ENCODE results near the gene KCNH8. TPM values are rescaled to one million over a fixed set of nuclear protein-coding genes. Genes with fewer than 3 reads are reported as not detected.

The KCNH8 gene
- total RNA-seq, 1 experiment from 2014 or later: 0.04 TPM

DNA sequence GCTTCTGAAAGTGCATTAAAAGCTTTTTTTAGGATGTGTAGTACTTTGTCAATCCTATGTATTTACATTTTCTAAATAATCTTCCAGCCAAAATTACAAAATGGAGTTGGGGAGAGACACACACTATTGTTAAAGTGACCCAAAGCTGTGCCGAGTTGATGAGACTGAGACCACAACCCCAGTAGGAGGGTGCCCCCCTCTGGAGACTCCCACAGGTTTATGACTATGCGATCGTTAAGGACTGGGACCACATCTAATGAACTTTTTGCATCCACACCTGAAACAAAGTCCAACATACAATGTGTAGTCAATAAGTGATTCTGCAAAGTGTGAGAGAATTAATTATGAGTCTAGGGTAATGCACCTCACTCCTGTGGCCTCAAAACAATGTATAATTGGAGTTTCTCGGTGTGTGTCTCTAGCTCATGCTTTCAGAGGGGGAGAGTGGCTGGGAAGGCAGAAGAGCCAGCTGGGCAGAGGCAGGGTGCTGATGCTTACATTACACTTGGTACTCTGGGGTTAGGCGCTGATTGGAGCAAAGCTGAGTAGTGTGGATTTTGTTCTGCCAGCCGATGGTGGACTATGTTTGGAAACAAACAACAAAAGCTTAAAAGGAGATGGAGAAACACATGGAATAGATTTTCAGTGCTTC is 102.8 kb downstream of the KCNH8 start:
- DNase-seq (ENCODE audit: low spot score): no peak

GRCh38 chr3:19254189-19254588 is 105.9 kb downstream of the KCNH8 start:
- DNase-seq (ENCODE audit: low spot score): no peak

GRCh38 chr3:19254784-19255338 is 106.6 kb downstream of the KCNH8 start:
- DNase-seq (ENCODE audit: low spot score): no peak

DNA sequence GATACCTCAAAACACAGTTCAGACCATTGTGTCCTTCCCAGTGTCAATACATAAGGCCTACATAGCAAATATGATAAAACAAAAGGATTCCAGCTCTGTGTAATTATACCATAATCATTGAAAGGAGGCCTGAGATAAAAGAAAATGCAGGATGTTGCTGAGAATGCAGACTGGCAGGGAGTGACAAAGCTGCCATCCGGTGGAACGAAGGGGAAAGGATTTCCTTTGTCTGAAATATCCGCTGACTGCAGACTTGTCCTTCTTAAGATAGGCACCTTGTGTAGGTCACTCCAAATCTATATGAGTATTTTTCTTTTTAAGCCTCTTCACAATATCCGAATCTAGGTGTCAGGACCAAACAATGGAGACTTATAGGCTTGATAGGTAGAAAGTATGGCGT is 108.0 kb downstream of the KCNH8 start:
- DNase-seq (ENCODE audit: low spot score): no peak

DNA sequence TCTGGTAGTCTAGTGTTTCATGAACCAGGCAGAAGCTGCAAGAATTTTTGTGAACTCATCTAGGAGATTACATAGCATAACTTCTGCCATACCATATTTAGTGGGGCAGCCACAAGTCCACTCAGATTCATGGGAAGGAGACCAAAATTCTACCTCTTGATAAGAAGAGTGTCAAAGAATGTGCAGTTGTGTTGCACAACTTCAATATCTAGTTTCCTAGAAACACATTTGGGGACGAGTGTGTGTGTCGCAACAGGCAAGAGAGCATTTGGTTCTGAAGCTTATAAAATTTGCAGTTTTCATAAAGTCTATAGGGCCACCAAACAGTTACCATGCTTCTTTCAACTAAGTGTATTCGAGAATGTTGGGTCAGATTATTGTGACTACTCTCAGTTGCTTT is 115.3 kb downstream of the KCNH8 start:
- no peak for DNase-seq (ENCODE audit: low spot score)

DNA sequence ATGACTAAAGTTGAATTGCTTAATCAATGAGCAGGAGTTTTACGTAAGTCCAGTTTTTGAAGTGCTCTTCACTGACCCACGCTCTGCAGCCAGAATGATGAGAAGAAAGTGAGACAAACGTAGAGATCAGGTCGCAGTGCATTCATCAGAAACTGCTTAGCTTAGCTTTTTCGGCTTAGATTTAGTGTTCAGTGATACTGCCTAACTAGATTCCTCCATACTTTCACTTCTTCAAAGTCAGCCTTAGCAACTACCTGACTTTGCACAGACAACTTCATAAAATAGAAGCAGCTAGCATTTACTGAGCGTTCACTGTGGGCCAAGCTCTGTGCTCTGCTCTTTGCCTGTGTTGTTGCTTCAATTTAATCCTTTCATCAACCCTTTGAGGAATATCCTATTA is 116.1 kb downstream of the KCNH8 start:
- no peak for DNase-seq (ENCODE audit: low spot score)

DNA sequence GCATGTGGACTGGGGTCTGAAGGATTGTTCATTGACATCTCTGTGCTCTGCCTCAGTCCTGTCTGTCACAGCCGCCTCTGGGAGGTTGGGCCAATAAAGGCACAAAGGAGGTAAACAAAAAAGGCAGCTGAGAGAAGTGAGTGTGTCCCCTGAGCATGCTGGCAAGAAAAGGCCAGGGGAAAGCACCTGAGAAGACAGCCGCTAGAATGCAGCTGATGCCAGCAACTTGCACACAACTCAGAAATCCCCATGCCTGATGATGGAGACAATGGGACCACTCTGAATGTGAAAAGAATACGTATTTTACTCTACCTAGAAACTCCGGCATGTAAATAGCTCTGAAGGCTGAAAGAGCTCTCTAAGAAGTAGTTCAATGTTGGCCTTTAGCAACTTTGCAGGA is 118.7 kb downstream of the KCNH8 start:
- no peak for DNase-seq (ENCODE audit: low spot score)

GRCh38 chr3:19270481-19270880 is 122.2 kb downstream of the KCNH8 start:
- no peak for DNase-seq (ENCODE audit: low spot score)

- no peak for DNase-seq (ENCODE audit: low spot score)
These were observed 124.0 kb downstream of the KCNH8 start for GRCh38 chr3:19272296-19272695.

- DNase-seq (ENCODE audit: low spot score): no peak
These were observed 124.8 kb downstream of the KCNH8 start for GRCh38 chr3:19273091-19273490.

DNA sequence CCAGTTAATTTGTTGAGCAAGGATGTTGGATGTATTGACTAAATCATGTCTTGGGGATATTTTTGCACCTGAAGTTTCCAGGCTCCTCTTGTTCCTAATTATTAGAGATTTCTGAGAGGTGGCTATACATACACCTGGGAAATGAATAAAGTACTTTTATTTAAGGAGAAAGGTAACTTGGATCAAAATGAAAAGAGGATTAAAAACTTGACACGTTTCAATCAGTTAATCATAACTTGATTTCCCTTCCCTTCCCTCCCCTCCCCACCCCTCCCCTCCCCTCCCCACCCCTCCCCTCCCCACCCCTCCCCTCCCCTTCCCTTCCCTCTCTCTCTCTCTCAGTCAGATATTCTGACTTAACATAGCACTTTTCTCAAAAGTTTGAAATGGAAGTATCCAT is 126.3 kb downstream of the KCNH8 start:
- no peak for DNase-seq (ENCODE audit: low spot score)

- DNase-seq (ENCODE audit: low spot score): no peak
These were observed 136.7 kb downstream of the KCNH8 start for GRCh38 chr3:19284974-19285373.

- no peak for DNase-seq (ENCODE audit: low spot score)
These were observed 145.0 kb downstream of the KCNH8 start for GRCh38 chr3:19293295-19293694.

GRCh38 chr3:19295208-19295607 is 146.9 kb downstream of the KCNH8 start:
- no peak for DNase-seq (ENCODE audit: low spot score)

DNA sequence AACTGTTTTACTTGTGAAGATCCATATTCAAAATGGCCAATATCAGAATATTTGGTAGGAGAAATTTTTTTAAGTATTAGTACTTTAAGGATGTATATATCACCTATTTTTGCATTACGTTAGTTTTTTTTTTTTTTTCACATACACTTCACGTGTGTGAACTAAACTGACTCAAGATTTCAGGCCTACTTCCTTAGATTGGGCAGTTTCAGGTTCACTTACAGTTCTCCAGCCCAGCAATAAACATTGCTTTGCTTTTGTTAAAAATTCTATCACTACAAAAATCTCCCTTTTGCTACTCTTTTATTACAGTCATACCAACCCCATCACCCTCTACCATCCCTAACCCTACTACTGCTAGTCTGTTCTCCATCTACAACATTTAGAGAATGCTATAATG is 183.6 kb downstream of the KCNH8 start:
- no peak for DNase-seq (ENCODE audit: low spot score)

DNA sequence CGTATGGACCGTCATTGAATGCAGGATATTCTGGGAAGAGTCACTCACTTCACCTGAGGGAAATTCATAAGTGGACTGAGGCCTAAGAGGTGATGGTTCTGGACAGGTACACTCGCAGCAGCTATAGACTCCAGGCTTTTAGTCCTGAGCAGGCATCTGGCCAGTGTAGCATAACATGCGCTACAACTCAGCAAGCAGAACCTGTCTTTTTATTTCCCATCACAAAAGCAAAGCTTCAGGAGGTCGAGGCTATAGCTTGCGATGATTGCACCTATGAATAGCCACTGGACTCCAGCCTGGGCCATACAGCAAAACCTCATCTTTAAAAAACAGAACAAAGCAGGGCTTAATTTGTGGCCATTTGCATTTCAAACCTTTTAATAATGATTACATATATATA is 185.8 kb downstream of the KCNH8 start:
- DNase-seq (ENCODE audit: low spot score): no peak

DNA sequence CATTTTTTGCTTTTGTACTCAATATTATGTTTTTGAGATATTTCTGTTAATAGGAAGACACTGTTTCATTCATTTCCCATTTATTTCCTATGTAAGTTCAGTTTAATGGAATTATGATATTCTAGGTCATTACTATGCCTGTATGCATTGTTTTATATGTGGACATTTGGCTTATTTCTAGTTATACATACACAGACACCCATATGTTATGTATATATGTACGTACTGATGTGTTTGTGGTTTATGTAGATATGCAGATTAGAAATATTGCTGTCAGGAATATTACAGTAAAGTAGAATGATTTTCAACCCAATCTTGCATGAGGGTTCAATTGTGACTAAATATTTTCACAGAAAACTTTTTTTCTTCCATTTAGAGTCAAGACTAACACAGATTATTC is 190.5 kb downstream of the KCNH8 start:
- DNase-seq (ENCODE audit: low spot score): no peak

GRCh38 chr3:19342389-19342788 is 194.1 kb downstream of the KCNH8 start:
- DNase-seq (ENCODE audit: low spot score): no peak

GRCh38 chr3:19346759-19347158 is 198.4 kb downstream of the KCNH8 start:
- no peak for DNase-seq (ENCODE audit: low spot score)

GRCh38 chr3:19347671-19348070 is 199.4 kb downstream of the KCNH8 start:
- no peak for DNase-seq (ENCODE audit: low spot score)

DNA sequence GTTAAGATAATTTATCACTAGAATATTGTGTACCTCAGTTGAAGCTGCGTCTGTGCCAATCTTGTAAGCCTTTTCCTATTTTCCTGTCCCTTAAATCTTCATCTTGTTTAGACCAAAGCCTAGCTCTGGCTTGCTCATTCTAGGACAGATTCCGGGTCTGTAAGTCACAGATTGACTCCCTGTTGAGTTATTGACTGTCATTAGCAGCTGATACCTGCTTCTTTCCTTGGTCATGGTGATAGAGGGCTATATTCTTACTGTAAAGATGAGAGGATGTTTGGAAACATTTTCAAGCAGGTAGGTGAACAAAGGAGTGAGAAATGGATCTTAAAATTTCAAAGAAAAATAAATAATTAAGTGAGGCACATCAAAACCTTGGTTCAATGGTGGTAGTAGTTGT is 200.2 kb downstream of the KCNH8 start:
- no peak for DNase-seq (ENCODE audit: low spot score)

DNA sequence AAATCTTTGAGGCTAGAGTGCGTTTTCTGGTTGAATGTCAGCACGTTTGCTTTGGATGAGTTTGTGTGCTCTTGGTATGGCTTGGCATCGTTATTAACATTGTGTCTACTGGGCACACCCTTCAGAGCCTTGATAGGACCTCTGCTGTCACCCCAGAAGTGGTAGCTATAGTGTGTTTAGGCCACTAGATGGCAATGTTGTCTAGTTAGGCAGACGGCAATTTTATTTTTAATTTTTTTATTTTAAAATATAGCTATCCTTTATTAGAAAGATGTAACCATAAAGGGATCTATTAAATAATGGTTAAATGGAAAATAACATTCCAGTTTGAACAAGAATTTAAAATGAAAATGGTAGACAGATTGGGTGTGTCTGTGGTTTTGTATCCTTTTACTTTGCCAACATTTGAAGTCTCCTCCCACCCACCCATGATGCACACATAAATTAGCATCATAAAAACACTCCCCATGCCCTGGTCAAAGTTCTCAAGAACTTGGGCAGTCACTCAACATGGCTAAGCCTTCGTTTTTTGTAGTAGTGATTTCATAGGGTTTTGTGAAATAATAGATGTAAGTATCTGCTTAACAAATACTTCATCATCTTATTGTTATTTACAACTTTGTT is 200.7 kb downstream of the KCNH8 start:
- DNase-seq (ENCODE audit: low spot score): no peak

DNA sequence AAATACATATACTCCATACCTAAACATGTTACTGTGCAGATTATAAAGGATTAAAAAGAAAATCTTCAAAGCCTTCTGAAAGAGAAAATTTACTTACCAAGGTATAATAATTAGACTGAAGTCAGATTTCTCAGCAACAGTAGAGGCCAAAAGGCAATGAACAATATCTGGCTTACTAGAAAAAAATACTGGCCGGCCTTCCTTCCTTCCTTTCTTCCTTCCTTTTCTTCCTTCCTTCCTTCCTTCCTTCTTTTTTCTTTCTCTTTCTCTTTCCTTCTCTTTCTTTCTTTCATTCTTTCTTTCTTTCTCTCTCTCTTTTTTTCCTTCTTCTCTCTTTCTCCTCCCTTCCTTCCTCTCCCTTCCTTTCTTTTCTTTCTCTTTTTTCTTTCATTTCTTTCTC is 209.6 kb downstream of the KCNH8 start:
- no peak for DNase-seq (ENCODE audit: low spot score)

DNA sequence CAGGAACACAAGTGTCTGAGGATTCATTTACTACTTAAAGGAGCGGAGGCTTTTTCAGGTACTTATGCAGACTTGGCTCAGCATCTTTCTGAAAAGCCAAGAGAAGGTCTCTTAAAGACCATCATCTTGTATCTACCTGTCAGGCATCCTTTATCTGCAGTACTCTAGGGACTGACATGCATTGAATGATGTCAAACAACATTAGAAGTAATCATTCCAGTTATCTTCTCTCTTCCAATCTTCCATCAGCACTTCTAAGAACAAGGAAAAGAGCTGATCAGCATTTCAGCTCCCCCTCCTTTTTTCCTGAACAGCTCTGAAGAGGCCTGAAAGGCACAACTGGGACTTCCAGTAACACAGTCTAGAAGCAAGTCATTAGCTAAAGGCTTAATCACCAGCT is 214.8 kb downstream of the KCNH8 start:
- no peak for DNase-seq (ENCODE audit: low spot score)
